Heart right ventricle (tissue), 16 donors: Measurements from ENCODE around the gene PKN2. TPM values are rescaled to one million over a fixed set of nuclear protein-coding genes. Genes with fewer than 3 reads are reported as not detected.

Experiments used
- ATAC-seq, 8 donors: fragments of 200-7000 bp; cut with Tn5 transposase; one replicate each; pipeline ENCODE4 v1.9.1; 2020; ENCODE audit warnings: mild to moderate bottlenecking in 8 of 8, moderate library complexity in 8 of 8, moderate number of reproducible peaks in 1 of 8
- DNase-seq, 2 donors: peaks; one replicate each; pipeline ENCODE4 v3.0.0-alpha.2; 2020
- H3K27ac ChIP-seq, 10 donors: fragments of 200-600 bp; sonication (generic) in 2 of 10; one replicate each; pipeline versions ENCODE4 v1.5.0 to v1.8.0; 2020 to 2022; ENCODE audit warnings: mild to moderate bottlenecking in 3 of 10
- H3K27me3 ChIP-seq, 7 donors: fragments of 200-600 bp; one replicate each; pipeline ENCODE4 v1.8.0; 2021 to 2022; ENCODE audit warnings: mild to moderate bottlenecking in 2 of 7
- H3K36me3 ChIP-seq, 9 donors: fragments of 200-600 bp; sonication (generic) in 1 of 9; one replicate each; pipeline versions ENCODE4 v1.5.0 to v1.8.0; 2020 to 2022; ENCODE audit warnings: mild to moderate bottlenecking in 2 of 9
- H3K4me1 ChIP-seq, 9 donors: fragments of 200-600 bp; sonication (generic) in 1 of 9; one replicate each; pipeline versions ENCODE4 v1.5.0 to v1.8.0; 2020 to 2022; ENCODE audit warnings: mild to moderate bottlenecking in 4 of 9
- H3K4me3 ChIP-seq, 10 donors: fragments of 200-600 bp; sonication (generic) in 2 of 10; one replicate each; pipeline versions ENCODE4 v1.5.0 to v1.8.0; 2020 to 2022; ENCODE audit warnings: mild to moderate bottlenecking in 7 of 10, moderate library complexity in 2 of 10
- H3K9me3 ChIP-seq, 11 donors: fragments of 200-600 bp in 10 of 11; sonication (generic) in 2 of 11; one replicate each; pipeline versions ENCODE4 v1.5.0 to v1.8.0; 2013 to 2022; ENCODE audit warnings: mild to moderate bottlenecking in 2 of 11, control low read depth in 1 of 11, moderate library complexity in 1 of 11
- WGBS, 2 donors: extraction: QIAGEN DNeasy Blood & Tissue Kit; methylation state at CpG; one replicate each; pipeline ENCODE4 v1.1.7; 2013; ENCODE audit warnings: inconsistent platforms in 1 of 2; 5-methylcytosine and 5-hydroxymethylcytosine counted together
- intact Hi-C, 10 donors: fragments of 100-400 bp; cut with DNase I; formaldehyde crosslinking; loops; one replicate each; pipeline versions ENCODE4 v1.11.1 to v1.14.2; 2022
- polyA plus RNA-seq, 2 donors: library from polyadenylated mRNA; stranded (reverse); fragments of 200-250 nt; gene quantifications; one replicate each; pipeline ENCODE4 v1.2.3, GENCODE V29; 2013
- total RNA-seq, 10 donors: library from RNA; stranded (reverse); fragmentation: NEBNext Ultra II Directional in 3 of 10; extraction: Animal tissue kit (Norgen Biotek cat#: 25700) in 3 of 10; gene quantifications; one replicate each; pipeline versions ENCODE4 v1.2.1 to v1.2.4, GENCODE V29; 2021 to 2023
- TF ChIP-seq, protein P1 (sequence below), 9 donors: fragments of 200-600 bp; sonication (generic) in 2 of 9; IDR thresholded peaks; one replicate each; pipeline versions ENCODE4 v1.5.0 to v1.8.0; 2021 to 2022; ENCODE audit warnings: antibody characterized with exemption in 9 of 9, mild to moderate bottlenecking in 5 of 9, moderate library complexity in 1 of 9
- donor health status: Arrhythmogenic right ventricular cardiomyopathy.
- donor health status: ischemic (EF 13 %, LVEDD 7.1; RV severe dilation, severe dysfunction).
- donor health status: healthy with polysubstance abuse.
- donor health status: DM: no; HTN: yes; CAD: no.
- donor health status: DM: no; HTN: no; CAD: no.
- donor health status: ischemic (EF 25% LVEDD 6.9; RV normal size, moderate dysfunction).
- donor health status: ischemic (EF 25% LVEDD 5.7; RV mildly dilated, moderate dysfunction).
- donor health status: healthy.
- donor health status: DM: yes; HTN: yes; CAD: no.
- donor health status: Ischemic cardiomyopathy.
- donor health status: ischemic (EF 35%, LVEDD 5.7; RV mildly dilated, moderate dysfunction).
- donor health status: nonischemic (EF 11% LVEDD 7.7; RV severe dilation, severe dysfunction).
- donor health status: DM: yes; HTN: yes; CAD: no.
- donor health status: PGD.
- donor health status: ischemic (EF 29% LVEDD 5.4; RV normal size, mild dysfunction).
- donor health status: nonischemic (EF 23%, LVEDD 6.1; RV moderate dilation, normal function).

Gene PKN2
- total and polyA plus RNA-seq, 12 donors = 6.2 to 42.8 (median 33.6) TPM

DNA sequence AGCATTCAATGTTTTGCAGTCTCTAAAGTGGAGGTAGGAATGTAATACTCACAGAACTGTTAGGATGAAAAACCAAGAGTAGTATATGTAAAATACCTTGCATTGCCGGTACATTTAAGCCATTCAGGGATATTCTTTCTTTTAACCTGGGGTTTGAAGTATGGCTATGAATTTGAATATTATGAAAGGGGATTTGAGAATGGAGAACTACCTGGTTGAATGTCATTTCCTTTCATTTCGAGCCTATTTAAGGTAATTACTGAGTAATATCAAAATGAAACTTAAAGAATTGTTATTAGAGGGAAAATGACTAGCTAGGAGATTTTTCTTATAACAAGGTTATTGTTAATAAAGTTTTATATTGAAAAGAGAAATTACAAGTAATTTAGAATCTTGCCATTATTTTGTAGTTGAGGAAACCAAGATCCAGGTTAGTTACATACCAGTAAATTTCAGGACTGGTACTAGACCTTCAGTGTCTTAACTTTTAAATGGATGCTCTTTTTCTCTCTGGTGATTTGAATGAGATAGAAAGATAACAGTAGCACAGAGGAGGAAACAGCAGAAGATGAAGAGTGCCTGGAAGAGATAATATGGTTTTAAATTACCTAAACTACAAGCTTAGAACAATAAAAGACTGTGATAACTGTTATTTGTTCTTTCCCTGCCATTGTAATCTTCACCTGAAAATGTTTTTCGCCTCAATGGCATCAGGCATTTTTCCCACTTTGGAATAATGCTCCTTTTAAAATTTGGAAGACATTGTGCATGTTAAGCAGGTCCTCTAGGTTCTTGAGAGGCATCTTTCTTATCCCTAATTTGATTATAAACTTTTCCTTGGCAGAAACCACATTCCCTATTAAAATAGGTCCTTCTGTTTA lies 103.2 kb downstream of the PKN2 start:
- DNase-seq = no peak
- ATAC-seq = no peak

DNA sequence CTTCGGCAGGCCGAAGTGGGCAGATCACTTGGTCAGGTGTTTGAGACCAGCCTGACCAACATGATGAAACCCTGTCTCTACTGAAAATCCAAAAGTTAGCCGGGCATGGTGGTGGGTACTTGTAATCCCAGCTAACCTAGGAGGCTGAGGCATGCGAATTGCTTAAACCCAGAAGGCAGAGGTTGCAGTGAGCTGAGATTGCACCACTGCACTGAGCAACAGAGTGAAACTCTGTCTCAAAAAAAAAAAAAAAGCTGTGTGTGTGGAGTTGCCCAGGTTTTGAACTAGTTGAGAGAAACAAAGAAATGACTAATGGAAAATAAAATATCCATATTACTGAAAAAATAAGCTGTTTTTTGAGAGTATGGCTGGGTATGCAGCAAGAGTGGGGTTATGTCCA lies 107.1 kb downstream of the PKN2 start:
- no peak for DNase-seq
- TF ChIP-seq, protein P1, sequence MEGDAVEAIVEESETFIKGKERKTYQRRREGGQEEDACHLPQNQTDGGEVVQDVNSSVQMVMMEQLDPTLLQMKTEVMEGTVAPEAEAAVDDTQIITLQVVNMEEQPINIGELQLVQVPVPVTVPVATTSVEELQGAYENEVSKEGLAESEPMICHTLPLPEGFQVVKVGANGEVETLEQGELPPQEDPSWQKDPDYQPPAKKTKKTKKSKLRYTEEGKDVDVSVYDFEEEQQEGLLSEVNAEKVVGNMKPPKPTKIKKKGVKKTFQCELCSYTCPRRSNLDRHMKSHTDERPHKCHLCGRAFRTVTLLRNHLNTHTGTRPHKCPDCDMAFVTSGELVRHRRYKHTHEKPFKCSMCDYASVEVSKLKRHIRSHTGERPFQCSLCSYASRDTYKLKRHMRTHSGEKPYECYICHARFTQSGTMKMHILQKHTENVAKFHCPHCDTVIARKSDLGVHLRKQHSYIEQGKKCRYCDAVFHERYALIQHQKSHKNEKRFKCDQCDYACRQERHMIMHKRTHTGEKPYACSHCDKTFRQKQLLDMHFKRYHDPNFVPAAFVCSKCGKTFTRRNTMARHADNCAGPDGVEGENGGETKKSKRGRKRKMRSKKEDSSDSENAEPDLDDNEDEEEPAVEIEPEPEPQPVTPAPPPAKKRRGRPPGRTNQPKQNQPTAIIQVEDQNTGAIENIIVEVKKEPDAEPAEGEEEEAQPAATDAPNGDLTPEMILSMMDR (IDR thresholded peaks at IDR 0.05) = no peak
- H3K27ac ChIP-seq = no peak overlapping the region
- H3K4me1 ChIP-seq = no peaks in the 10 kb centered on the region
- no peaks in the 10 kb centered on the region for H3K9me3 ChIP-seq
- no peak overlapping the region for H3K4me3 ChIP-seq
- H3K36me3 ChIP-seq = peaks cover 0 to 100% (median 12%) of the 10 kb centered on the region in 9 donors
- 96 to 98% methylated on average over 4 of the region's 4 CpGs for WGBS, 2 donors
- ATAC-seq = no peak
- H3K27me3 ChIP-seq = no peaks in the 10 kb centered on the region
- intact Hi-C loops = loop anchor here in 1 of 10 donors (10.0 kb wide), 1 partner anchor 136 kb away; no protein-coding TSS in a partner anchor

More for the DNA sequence above, 103.2 kb downstream of the PKN2 start:
- Histone ChIP-seq H3K4me3 (no peak overlapping the region), H3K9me3 (no peaks in the 10 kb centered on the region), H3K36me3 (peaks cover 0 to 95% (median 25%) of the 10 kb centered on the region in 9 donors), H3K27ac (no peak overlapping the region), H3K27me3 (no peaks in the 10 kb centered on the region), H3K4me1 (no peaks in the 10 kb centered on the region)
- intact Hi-C loops = no loop called here
- WGBS, 2 donors = 91 to 95% methylated on average over 3 of the region's 3 CpGs
- TF ChIP-seq, protein P1 (IDR thresholded peaks at IDR 0.05) = no peak

GRCh38 chr1:88799491-88799890 lies 115.4 kb downstream of the PKN2 start:
- Histone ChIP-seq H3K36me3 (peaks cover 0 to 93% (median under 1%) of the 10 kb centered on the region in 9 donors), H3K27me3 (no peaks in the 10 kb centered on the region), H3K27ac (no peak overlapping the region), H3K4me3 (no peak overlapping the region), H3K4me1 (peaks cover 0 to 14% (median 0%) of the 10 kb centered on the region in 9 donors), H3K9me3 (peaks cover 0 to 10% (median 0%) of the 10 kb centered on the region in 11 donors)
- TF ChIP-seq, protein P1 (IDR thresholded peaks at IDR 0.05) = no peak
- intact Hi-C loops = loop anchor here in 1 of 10 donors (10.0 kb wide), 1 partner anchor 145 kb away; no protein-coding TSS in a partner anchor
- ATAC-seq (peak in 1 of 8 donors; percentile 15), DNase-seq (no peak)
- 82 to 90% methylated on average over 2 of the region's 2 CpGs for WGBS, 2 donors

- Histone ChIP-seq H3K27ac (no peak overlapping the region), H3K27me3 (no peaks in the 10 kb centered on the region), H3K9me3 (peaks cover 0 to 10% (median 0%) of the 10 kb centered on the region in 11 donors), H3K36me3 (peaks cover 0 to 93% (median 11%) of the 10 kb centered on the region in 9 donors), H3K4me1 (peaks cover 0 to 14% (median 0%) of the 10 kb centered on the region in 9 donors), H3K4me3 (no peak overlapping the region)
- TF ChIP-seq, protein P1 (IDR thresholded peaks at IDR 0.05) = peak; percentile 24 to 74 (median 60)
- DNase-seq = no peak
- intact Hi-C loops = loop anchor here in 2 of 10 donors (5.0 to 10.0 kb wide), 2 partner anchors 82 to 146 kb away; no protein-coding TSS in a partner anchor
- 89 to 91% methylated on average over 5 of the region's 5 CpGs for WGBS, 2 donors
- ATAC-seq = peak in 1 of 8 donors; percentile 51
Measured at GRCh38 chr1:88800382-88801051, 116.4 kb downstream of the PKN2 start.
